ENCODE results near the gene PID1.

GRCh38 chr2:229173825-229174359 is 97.2 kb downstream of the PID1 start:
- TF ChIP-seq CTCF (IDR thresholded peaks at IDR 0.05) (no peak), TEAD4 (IDR thresholded peaks at IDR 0.05; ENCODE audit: borderline replicate concordance, insufficient read depth) (no peak), EP300 (IDR thresholded peaks at IDR 0.05; ENCODE audit: borderline replicate concordance in 1 of 2, low read depth in 1 of 2, low read length in 1 of 2) (no peak), POLR2AphosphoS5 (IDR thresholded peaks at IDR 0.05; ENCODE audit: low read depth, low read length) (no peak), TAF1 (IDR thresholded peaks at IDR 0.05; ENCODE audit: borderline replicate concordance, low read depth, low read length) (no peak), YY1 (IDR thresholded peaks at IDR 0.05; ENCODE audit: low read depth) (no peak), JUND (IDR thresholded peaks at IDR 0.05) (no peak), RAD21 (IDR thresholded peaks at IDR 0.05; ENCODE audit: low read length) (no peak), EZH2phosphoT487 (IDR thresholded peaks at IDR 0.05; ENCODE audit: borderline replicate concordance, low read depth) (no peak), FOXM1 (IDR thresholded peaks at IDR 0.05; ENCODE audit: low read depth) (no peak), TCF12 (IDR thresholded peaks at IDR 0.05) (no peak), RCOR1 (IDR thresholded peaks at IDR 0.05; ENCODE audit: low read length) (no peak)
- TF ChIP-seq, protein P1, sequence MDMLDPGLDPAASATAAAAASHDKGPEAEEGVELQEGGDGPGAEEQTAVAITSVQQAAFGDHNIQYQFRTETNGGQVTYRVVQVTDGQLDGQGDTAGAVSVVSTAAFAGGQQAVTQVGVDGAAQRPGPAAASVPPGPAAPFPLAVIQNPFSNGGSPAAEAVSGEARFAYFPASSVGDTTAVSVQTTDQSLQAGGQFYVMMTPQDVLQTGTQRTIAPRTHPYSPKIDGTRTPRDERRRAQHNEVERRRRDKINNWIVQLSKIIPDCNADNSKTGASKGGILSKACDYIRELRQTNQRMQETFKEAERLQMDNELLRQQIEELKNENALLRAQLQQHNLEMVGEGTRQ (IDR thresholded peaks at IDR 0.05; ENCODE audit: borderline replicate concordance, low read depth, low read length), result no peak
